ENCODE data around the gene TIMP4. TPM values are rescaled to one million over a fixed set of nuclear protein-coding genes. Genes with fewer than 3 reads are reported as not detected.

TIMP4 gene
- 54.6 and 62.7 TPM in 2 replicates for total RNA-seq

DNA sequence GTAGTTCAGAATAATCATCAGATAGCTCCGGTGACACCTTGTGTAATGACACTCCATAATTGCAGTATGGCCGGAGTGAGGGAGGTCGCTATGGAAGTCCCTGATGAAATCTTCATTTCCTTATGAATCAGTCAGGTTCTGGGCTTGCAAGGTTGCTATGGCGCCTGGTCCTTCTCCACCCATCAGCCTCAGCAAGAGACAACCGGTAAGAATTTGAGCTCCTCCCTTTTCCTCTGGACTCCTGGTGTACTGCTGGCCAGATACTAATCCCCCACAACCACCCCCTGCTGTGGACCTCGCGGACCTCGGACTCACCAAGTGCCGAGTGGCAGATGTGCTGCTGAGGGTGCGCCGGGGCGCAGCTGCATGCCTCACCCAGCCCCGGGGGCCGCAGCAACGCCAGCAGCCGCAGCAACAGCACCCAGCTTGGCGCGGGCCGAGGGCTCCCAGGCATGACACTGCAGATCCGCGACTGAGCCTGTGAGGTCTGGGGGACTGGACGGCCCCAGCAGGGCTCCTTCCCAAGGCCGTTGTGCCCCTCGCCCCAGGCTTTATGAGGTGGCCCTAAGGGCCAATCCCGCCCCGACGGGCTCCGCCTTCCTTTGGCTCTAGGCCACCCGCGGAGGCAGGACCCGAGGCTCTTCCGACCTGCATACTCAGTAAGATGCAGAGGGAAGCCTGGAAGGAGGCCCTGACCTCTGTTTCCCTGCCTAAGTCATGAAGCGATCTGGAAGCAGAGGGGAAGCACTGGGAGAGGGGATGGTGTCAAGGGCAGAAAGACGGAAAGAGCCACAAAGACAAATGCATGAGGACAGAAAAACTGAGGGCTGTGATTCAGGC is at the start of gene TIMP4:
TIMP4 (minus strand) TSS at position 526 of the 840 bp plus-strand sequence; CDS start at position 454, 72 bp downstream.

Other genes with a start within 250 kb of the TIMP4 start
- 0.12 and 0.29 TPM in 2 replicates for gene SYN2, start 154.5 kb downstream of the TIMP4 start, total RNA-seq
- 60.0 and 70.3 TPM in 2 replicates for gene PPARG, start 130.2 kb upstream of the TIMP4 start, total RNA-seq

All from cardiac ventricle fibroblast (primary cell).